K562 (cell line): ENCODE measurements around the gene MYO18B.

Source experiments
- CBFB ChIP-seq: sonication (generic); formaldehyde crosslinking; IDR thresholded peaks from 2 replicates; pipeline ENCODE4 v1.4.0; 2020; ENCODE audit warnings: mild to moderate bottlenecking, missing genetic modification reagents
- EP300 ChIP-seq: IDR thresholded peaks from 2 replicates; pipeline ENCODE4 v1.6.1; 2012; ENCODE audit warnings: low read length, improper control_type of control experiment
- EZH2 ChIP-seq: IDR thresholded peaks from 2 replicates; pipeline ENCODE4 v1.6.1; 2012; ENCODE audit warnings: low read depth, mild to moderate bottlenecking, inconsistent platforms, low read length, borderline replicate concordance
- FOXA1 ChIP-seq: fragments of 450-650 bp; IDR thresholded peaks from 2 replicates; pipeline ENCODE4 v1.6.1; 2016; ENCODE audit warnings: mild to moderate bottlenecking, borderline replicate concordance
- MEF2A ChIP-seq: IDR thresholded peaks from 2 replicates; pipeline ENCODE4 v1.6.1; 2011; ENCODE audit warnings: low read depth, mild to moderate bottlenecking, low read length, moderate library complexity; ENCODE audit not compliant: control insufficient read depth
- SP2 ChIP-seq: IDR thresholded peaks from 2 replicates; pipeline ENCODE4 v1.6.1; 2011; ENCODE audit warnings: mild to moderate bottlenecking, low read depth, low read length, moderate library complexity; ENCODE audit not compliant: poor library complexity, severe bottlenecking; ENCODE audit errors: extremely low read depth
- ZBTB1 ChIP-seq: sonication (generic); formaldehyde crosslinking; IDR thresholded peaks from 2 replicates; pipeline ENCODE4 v1.8.1; 2023; ENCODE audit warnings: missing genetic modification reagents, low read depth, mild to moderate bottlenecking, borderline replicate concordance
- ZNF76 ChIP-seq: fragments of 250-450 bp; sonication (Bioruptor Pico); IDR thresholded peaks from 2 replicates; pipeline ENCODE4 v1.4.0; 2020; ENCODE audit warnings: mild to moderate bottlenecking, moderate library complexity, borderline replicate concordance

- no peak for TF ChIP-seq EZH2
- TF ChIP-seq EP300 = no peak
- TF ChIP-seq SP2 = no peak
- no peak for TF ChIP-seq FOXA1
- TF ChIP-seq MEF2A = no peak
- no peak for TF ChIP-seq CBFB (CRISPR knock-in tag)
- no peak for TF ChIP-seq ZBTB1 (CRISPR knock-in tag)
- no peak for TF ChIP-seq ZNF76 (CRISPR knock-in tag)
These were observed 2.2 kb upstream of the MYO18B start for GRCh38 chr22:25739659-25740344.
